ENCODE results near the gene WNT1. TPM values are rescaled to one million over a fixed set of nuclear protein-coding genes. Genes with fewer than 3 reads are reported as not detected.

Gene WNT1
- total and polyA plus RNA-seq, 2 of the 4 experiments (the other 2 are of a cell fraction) = not detected

GRCh38 chr12:48982397-48983080, 4.4 kb downstream of the WNT1 start:
- Histone ChIP-seq H2AK5ac (ENCODE audit: low read depth, low read length) (no peak overlapping the region), H3K14ac (replicated peaks; ENCODE audit: low read depth, low read length) (no peak overlapping the region), H3K9me1 (ENCODE audit: insufficient read depth, low read length) (peaks cover 1% of the 10 kb centered on the region), H3K9me3 (ENCODE audit: control insufficient read depth, insufficient read depth, low read length) (no peaks in the 10 kb centered on the region), H3K23ac (ENCODE audit: low read depth, low read length) (no peak overlapping the region), H2BK5ac (ENCODE audit: low read depth, low read length, poor library complexity, severe bottlenecking) (no peak overlapping the region), H3K27ac (ENCODE audit: insufficient read depth, low read length) (no peak overlapping the region), H3K4ac (ENCODE audit: low read depth, low read length) (no peak overlapping the region), H4K8ac (ENCODE audit: low read depth in 2 of 2, low read length in 2 of 2) (no peak overlapping the region), H3K4me1 (ENCODE audit: control insufficient read depth, insufficient read depth, low read length) (peaks cover 3% of the 10 kb centered on the region; the same call in 1 of the 2 replicates), H2BK15ac (ENCODE audit: low read depth, low read length) (no peak overlapping the region), H2AFZ (replicated peaks; ENCODE audit: low read length, poor library complexity) (no peak overlapping the region), H3K4me3 (ENCODE audit: insufficient read depth, low read depth, low read length) (no peak overlapping the region), H4K5ac (ENCODE audit: low read depth, low read length) (no peak overlapping the region), H4K20me1 (ENCODE audit: insufficient read depth, low read length) (peaks cover 15% of the 10 kb centered on the region; the same call in 1 of the 2 replicates), H3K56ac (ENCODE audit: extremely low read depth, insufficient read depth, low read length) (no peak overlapping the region), H2BK120ac (ENCODE audit: low read depth, low read length) (no peak overlapping the region), H3K4me2 (ENCODE audit: low read depth, low read length) (no peak overlapping the region), H3K79me1 (ENCODE audit: low read depth in 1 of 2, low read length in 2 of 2) (no peaks in the 10 kb centered on the region), H4K91ac (ENCODE audit: insufficient read depth, low read depth, low read length) (no peak overlapping the region), H2AK9ac (replicated peaks; ENCODE audit: low read depth, low read length, poor library complexity) (no peak overlapping the region), H3K18ac (ENCODE audit: low read depth, low read length) (no peak overlapping the region), H3K9ac (ENCODE audit: low read depth, low read length) (no peak overlapping the region), H3K27me3 (ENCODE audit: control insufficient read depth, insufficient read depth, low read length) (peaks cover 96% of the 10 kb centered on the region), H2BK20ac (ENCODE audit: low read depth, low read length) (no peak overlapping the region), H3K36me3 (ENCODE audit: control insufficient read depth, insufficient read depth, low read length) (no peaks in the 10 kb centered on the region)
- ATAC-seq (ENCODE audit: low read depth) (no peak), DNase-seq (no peak)
- POLR2A ChIA-PET (ENCODE audit: unreplicated experiment) = no interaction called here
- CTCF ChIA-PET = interaction anchor here (2.5 kb wide), 1 partner anchor 14 kb away, joined by 12 read pairs; no protein-coding TSS in a partner anchor
- dilution Hi-C loops (cut with HindIII; ENCODE audit: low sequenced_read_pairs, unreplicated experiment) (no loop called here), in situ Hi-C loops (cut with MboI; ENCODE audit: low sequenced_read_pairs) (no loop called here), intact Hi-C loops (cut with micrococcal nuclease) (no loop called here)
- WGBS, 2 experiments (ENCODE audit: extremely low coverage in 2 of 2, insufficient read length in 1 of 2) = 0% methylated on average over 1 of the region's 6 CpGs; no CpG with 5 or more reads in 1 of the 2 experiments
- no TSS peak for BruUV-seq (replicated peaks)
- no peak for TF ChIP-seq CHD1 (IDR thresholded peaks at IDR 0.05; ENCODE audit: low read depth, low read length)
- no peak for TF ChIP-seq MAFK (IDR thresholded peaks at IDR 0.05; ENCODE audit: low read depth, low read length)
- TF ChIP-seq BHLHE40 (IDR thresholded peaks at IDR 0.05; ENCODE audit: low read depth, low read length) = no peak
- TF ChIP-seq RCOR1 (IDR thresholded peaks at IDR 0.05; ENCODE audit: insufficient replicate concordance, low read length) = no peak
- no peak for TF ChIP-seq SMC3 (IDR thresholded peaks at IDR 0.05; ENCODE audit: low read depth, low read length)

All from IMR-90 (cell line).